IMR-90 (cell line): Measurements from ENCODE around the gene GPC4.
"Not testable (repeated sequence)": the region's sequence is repeated elsewhere in the genome, so short reads cannot be mapped to it uniquely, and the experiment has no call there.

Experiments used
- CEBPB ChIP-seq: IDR thresholded peaks from 2 replicates; pipeline ENCODE4 v1.6.1; 2012; ENCODE audit warnings: low read depth, low read length, improper control_type of control experiment
- MXI1 ChIP-seq: IDR thresholded peaks from 2 replicates; pipeline ENCODE4 v1.6.1; 2012; ENCODE audit warnings: low read depth, mild to moderate bottlenecking, low read length, moderate library complexity, borderline replicate concordance
- TF ChIP-seq, protein P1 (sequence below): conservative IDR thresholded peaks from 2 replicates; pipeline ENCODE4 v1.5.1; 2012; ENCODE audit warnings: mild to moderate bottlenecking, low read depth, low read length, improper control_type of control experiment

DNA sequence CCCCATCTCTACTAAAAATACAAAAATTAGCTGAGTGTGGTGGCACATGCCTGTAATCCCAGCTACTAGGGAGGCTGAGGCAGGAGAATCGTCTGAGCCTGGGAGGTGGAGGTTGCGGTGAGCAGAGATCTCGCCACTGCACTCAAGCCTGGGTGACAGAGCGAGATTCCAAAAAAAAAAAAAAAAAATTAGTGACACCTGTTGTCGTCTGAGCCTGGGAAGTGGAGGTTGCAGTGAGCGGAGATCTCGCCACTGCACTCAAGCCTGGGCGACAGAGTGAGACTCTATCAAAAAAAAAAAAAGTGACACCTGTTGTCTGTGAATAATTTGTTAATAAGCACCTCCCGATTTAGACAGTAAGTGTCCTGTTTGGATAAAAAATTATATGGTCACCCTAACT is 93.0 kb downstream of the GPC4 start:
- TF ChIP-seq, protein P1, sequence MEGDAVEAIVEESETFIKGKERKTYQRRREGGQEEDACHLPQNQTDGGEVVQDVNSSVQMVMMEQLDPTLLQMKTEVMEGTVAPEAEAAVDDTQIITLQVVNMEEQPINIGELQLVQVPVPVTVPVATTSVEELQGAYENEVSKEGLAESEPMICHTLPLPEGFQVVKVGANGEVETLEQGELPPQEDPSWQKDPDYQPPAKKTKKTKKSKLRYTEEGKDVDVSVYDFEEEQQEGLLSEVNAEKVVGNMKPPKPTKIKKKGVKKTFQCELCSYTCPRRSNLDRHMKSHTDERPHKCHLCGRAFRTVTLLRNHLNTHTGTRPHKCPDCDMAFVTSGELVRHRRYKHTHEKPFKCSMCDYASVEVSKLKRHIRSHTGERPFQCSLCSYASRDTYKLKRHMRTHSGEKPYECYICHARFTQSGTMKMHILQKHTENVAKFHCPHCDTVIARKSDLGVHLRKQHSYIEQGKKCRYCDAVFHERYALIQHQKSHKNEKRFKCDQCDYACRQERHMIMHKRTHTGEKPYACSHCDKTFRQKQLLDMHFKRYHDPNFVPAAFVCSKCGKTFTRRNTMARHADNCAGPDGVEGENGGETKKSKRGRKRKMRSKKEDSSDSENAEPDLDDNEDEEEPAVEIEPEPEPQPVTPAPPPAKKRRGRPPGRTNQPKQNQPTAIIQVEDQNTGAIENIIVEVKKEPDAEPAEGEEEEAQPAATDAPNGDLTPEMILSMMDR: not testable (repeated sequence)
- TF ChIP-seq MXI1, CEBPB: not testable (repeated sequence)
